Amygdala (tissue), 56 donors: ENCODE data around the gene MCL1.
"Not testable (repeated sequence)": the region's sequence is repeated elsewhere in the genome, so short reads cannot be mapped to it uniquely, and the experiment has no call there.

ENCODE experiments used
- DNase-seq, 56 donors: peaks; one replicate each; lab custom pipeline; 2025; lab: John Stamatoyannopoulos, UW

MCL1 gene

DNA sequence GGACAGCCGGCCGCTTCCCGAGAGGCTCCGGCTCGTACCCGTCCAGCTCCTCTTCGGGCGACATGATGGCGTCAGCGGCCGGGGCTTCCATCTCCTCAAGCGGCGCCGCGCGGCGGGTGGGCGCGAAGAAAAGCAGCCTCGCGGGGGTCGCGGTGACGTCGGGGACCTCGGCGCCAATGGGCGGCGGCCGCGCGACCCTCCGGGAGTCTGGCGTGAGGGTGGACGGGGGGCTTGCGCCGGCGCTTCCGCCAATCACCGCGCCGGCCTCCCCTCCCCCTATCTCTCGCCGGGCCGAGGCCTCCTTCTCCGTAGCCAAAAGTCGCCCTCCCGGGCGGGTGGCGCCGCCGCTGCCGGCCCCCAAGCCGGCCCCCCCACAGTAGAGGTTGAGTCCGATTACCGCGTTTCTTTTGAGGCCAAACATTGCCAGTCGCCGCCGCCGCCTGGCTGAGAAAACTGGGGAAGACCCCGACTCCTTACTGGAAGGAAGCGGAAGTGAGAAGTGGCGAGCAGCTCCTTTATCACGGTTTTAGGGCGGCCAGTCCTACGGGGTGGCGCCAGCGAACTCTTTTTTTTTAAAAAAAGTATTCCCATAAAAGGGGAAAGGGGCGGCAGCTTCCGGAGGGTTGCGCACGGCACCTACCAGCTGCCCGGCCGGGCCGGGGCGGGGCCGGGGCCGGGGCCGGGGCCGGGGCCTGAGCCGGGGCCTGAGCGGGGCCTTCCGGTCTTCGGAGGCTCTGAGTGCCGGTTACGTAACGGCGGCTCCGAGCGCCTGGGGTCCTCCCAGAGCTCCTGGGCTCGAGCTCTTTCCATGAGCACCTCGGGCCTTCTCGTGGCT, at the start of gene MCL1:
TSS of gene MCL1 (minus strand) at position 501 of the 835 bp plus-strand sequence. CDS start at position 421, 80 bp downstream.
- DNase-seq: peak in 55 of 56 donors; percentile 58 to 95 (median 86)

- DNase-seq: no peak
These were observed 49.3 kb upstream of the MCL1 start for GRCh38 chr1:150628766-150629114.

- DNase-seq: no peak
These were observed 48.5 kb upstream of the MCL1 start for GRCh38 chr1:150627826-150628410.

DNA sequence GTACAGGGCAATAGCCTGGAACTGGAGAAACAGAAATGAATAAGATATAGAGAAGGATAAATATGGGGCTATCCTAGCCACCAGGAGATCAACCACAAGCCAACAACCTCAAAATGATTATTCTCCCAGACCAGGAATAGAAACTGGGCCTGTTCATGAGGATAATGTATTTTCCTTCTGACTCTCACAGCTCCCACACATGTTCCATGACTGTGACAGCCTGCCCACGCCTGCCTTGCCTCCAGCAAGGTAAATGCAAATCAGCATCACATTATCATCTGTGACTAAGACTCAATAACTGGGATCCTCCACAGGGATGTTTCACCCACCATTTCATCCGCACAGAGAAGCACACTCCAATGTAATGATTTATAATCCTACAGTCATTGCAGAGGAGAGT, 46.7 kb upstream of the MCL1 start:
- DNase-seq: peak in 28 of 56 donors; percentile 1 to 66 (median 23)

- not testable (repeated sequence) for DNase-seq
These were observed 45.1 kb upstream of the MCL1 start for GRCh38 chr1:150624546-150624945.

DNA sequence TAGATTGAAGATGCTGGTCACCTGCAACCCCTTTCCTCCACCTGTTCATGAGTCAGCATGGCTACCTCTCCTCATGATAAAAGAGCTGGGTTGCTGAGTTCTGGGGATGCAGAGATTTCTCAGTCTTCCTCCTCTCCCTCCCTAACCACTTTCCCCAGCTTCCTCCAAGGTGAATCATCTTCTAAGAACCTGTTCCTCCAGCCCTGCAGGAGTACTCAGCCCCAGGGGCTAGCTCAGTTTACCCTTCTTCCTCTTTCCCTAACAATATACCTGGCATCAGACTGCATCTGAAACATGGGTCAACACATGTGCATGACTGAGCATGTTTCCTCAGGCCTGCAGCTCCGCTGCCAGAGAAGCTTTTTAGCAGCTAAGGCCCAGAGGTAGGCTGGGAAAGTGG, 44.7 kb upstream of the MCL1 start:
- not testable (repeated sequence) for DNase-seq

DNA sequence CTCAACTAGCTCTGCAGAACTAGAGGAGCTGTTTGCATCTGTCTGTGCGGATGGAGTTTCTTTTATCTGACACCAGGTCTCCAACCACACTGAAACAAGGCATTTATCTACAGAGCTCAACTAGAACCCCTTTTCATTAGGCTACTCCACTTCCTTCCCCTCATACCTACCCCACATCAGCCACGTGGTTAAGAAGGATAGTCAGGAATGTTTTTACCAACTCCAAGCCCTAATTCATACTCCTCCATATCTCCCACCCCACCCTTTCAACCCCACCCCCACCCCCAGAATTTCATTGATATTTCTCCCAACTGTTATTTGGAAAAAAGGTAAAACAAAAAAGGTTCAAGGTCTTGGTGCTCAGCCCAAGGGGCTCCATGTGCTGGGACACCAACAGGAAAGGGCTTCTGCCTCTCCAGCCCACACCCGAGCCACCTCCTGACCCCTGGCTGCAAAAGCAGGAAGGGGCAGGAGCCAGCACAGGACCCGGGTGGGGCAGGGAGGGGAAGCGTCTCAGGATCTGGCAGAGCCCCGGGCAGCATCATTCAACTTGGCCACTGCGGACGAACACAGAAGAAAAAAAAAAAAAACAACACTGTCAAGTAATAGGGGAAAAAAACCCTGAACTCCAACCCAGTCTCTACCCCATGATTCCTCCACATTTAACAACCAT, 43.0 kb upstream of the MCL1 start:
- no peak for DNase-seq

GRCh38 chr1:150621497-150622302, 42.3 kb upstream of the MCL1 start:
- peak in 12 of 56 donors; percentile 1 to 45 (median 11) for DNase-seq

GRCh38 chr1:150620919-150621318, 41.5 kb upstream of the MCL1 start:
- no peak for DNase-seq

- DNase-seq: peak in 12 of 56 donors; percentile 9 to 45 (median 15)
These were observed 40.4 kb upstream of the MCL1 start for GRCh38 chr1:150619576-150620509.

DNA sequence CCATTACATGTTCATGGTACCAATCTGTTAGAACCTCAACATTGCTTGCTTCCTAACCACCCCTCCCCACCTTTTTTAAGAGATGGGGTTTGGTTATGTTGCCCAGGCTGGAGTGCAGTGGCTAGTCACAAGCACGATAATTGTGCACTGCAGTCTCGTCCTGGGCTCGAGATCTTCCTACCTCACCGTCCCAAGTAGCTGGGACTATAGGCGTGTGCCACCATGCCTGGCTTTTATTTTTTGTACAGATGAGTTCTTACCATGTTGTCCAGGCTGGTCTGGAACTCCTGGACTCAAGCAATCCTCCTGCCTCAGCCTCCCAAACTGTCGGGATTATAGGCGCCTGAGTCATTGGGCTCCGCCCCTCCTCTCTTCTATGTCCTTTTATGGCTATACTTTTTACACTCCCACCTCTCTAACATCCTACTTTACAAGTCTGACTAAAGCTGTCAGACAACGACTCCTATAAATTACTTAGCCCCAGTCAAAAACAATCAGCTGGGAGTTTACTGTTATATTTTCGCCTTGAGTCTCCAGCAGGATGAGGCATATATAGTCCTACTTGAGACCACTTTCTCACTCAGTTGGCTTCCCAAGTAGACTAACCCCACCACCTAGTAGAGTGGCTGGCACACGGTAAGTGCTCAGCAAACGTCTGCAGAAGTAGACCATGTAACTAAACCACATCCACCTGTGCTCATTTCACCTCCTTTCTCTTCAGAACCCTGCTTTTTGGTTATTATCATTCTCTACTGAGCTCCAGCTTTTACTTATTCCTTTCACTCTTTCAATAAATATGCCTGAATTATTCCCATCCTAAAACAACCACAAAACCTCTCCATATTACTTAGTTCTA, 36.2 kb upstream of the MCL1 start:
- no peak for DNase-seq

- DNase-seq: peak in 2 of 56 donors; percentile 4 to 6
These were observed 33.9 kb upstream of the MCL1 start for GRCh38 chr1:150613061-150613920.

DNA sequence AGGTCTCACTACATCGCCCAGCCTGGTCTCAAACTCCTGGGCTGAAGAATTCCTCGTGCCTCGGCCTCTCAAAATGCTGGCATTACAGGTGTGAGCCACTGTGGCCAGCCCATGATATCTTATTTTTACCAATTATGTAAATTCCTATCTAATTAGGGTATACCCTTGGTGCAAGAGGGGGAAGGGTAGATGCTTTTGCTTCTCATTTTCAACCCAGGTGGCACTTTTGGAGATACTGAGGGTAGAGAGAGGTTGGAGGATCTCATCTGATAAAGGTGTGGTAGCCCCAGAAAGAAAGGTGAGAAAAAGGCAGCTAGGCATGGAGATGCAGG, 32.6 kb upstream of the MCL1 start:
- no peak for DNase-seq

DNA sequence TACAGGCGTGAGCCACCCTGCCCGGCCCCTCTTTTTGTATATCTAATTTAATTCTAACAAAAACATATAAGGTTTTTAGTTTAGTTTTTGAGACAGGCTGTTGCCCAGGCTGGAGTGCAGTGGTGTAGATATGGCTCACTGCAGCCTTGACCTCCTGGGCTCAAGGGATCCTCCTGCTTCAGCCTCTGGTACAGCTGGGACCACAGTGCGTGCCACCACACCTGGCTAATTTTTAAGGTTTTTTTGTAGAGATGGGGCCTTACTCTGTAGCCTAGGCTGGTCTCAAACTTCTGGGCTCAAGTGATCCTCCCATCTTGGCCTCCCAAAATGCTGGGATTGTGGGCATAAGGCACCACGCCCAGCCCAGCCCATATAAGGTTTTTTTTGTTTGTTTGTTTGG, 31.2 kb upstream of the MCL1 start:
- no peak for DNase-seq

DNA sequence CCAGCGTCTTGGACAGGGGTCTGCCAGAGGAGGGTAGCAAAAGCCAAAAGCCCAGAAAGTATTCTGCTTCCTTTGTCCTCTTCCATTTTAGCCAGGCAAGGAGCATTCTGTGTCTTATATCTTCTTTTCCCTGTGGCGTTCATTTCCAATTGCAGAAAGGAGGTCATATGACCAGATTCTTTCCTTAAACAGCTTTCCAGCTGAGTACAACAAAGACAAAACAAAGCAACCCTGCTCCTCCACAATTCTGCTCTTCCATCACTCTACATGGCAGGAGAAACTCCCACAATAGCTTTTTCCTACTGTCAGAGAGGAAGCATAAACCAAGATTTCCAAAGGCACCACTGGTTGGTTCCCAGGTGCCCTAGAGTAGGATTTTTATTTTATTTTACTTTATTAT, 30.3 kb upstream of the MCL1 start:
- no peak for DNase-seq

- no peak for DNase-seq
These were observed 27.2 kb upstream of the MCL1 start for GRCh38 chr1:150606463-150607142.

DNA sequence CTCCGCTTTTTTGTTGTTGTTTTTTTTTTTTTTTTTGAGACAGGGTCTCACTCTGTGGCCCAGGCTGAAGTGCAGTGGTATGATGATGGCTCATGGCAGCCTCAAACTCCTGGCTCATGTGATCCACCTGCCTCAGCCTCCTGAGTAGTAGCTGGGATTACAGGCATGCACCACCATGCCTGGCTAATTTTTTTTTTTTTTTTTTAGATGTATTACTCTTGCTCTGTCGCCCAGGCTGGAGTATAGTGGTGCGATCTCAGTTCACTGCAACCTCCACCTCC, 26.0 kb upstream of the MCL1 start:
- DNase-seq: not testable (repeated sequence)

- no peak for DNase-seq
These were observed 24.8 kb upstream of the MCL1 start for GRCh38 chr1:150604226-150604588.
